ENCODE measurements around the gene KCNT1.

DNA sequence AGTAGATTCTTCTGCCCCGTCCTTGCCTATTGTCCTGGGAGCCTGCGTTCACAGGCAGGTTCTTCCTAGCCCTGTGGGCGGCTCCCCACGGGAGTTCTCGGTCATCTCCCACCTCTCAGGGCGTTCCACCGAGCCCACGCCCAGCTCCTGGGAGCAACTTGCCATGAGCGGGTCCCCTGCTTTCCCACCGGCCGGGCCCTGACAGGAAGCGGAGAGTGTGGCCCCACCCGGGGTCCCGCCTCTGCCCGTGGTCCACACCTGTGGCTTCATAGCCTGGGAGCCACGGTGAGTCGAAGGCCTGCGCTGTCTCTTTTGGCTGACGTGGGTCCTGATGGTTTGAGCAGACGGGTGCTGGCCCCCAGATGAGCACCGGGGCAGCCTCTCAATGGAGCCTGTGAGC is 43.2 kb downstream of the KCNT1 start:
- TF ChIP-seq POLR2A (IDR thresholded peaks at IDR 0.05) = no peak
- TF ChIP-seq, protein P1, sequence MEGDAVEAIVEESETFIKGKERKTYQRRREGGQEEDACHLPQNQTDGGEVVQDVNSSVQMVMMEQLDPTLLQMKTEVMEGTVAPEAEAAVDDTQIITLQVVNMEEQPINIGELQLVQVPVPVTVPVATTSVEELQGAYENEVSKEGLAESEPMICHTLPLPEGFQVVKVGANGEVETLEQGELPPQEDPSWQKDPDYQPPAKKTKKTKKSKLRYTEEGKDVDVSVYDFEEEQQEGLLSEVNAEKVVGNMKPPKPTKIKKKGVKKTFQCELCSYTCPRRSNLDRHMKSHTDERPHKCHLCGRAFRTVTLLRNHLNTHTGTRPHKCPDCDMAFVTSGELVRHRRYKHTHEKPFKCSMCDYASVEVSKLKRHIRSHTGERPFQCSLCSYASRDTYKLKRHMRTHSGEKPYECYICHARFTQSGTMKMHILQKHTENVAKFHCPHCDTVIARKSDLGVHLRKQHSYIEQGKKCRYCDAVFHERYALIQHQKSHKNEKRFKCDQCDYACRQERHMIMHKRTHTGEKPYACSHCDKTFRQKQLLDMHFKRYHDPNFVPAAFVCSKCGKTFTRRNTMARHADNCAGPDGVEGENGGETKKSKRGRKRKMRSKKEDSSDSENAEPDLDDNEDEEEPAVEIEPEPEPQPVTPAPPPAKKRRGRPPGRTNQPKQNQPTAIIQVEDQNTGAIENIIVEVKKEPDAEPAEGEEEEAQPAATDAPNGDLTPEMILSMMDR (IDR thresholded peaks at IDR 0.05) = no peak
